HEK293T (cell line): Measurements from ENCODE around the gene SIRPA.

Experiments
- ARNT ChIP-seq: fragments of 450-650 bp; IDR thresholded peaks from 2 replicates; pipeline ENCODE4 v1.6.1; 2017; ENCODE audit warnings: mild to moderate bottlenecking
- BHLHE40 ChIP-seq: fragments of 450-650 bp; IDR thresholded peaks from 2 replicates; pipeline ENCODE4 v1.6.1; 2016; ENCODE audit warnings: mild to moderate bottlenecking, moderate library complexity, borderline replicate concordance
- FOXA1 ChIP-seq: fragments of 450-650 bp; IDR thresholded peaks from 2 replicates; pipeline ENCODE4 v1.6.1; 2016; ENCODE audit warnings: mild to moderate bottlenecking
- FOXK2 ChIP-seq: fragments of 450-650 bp; IDR thresholded peaks from 2 replicates; pipeline ENCODE4 v1.6.1; 2016; ENCODE audit warnings: mild to moderate bottlenecking
- FOXM1 ChIP-seq: fragments of 450-650 bp; IDR thresholded peaks from 2 replicates; pipeline ENCODE4 v1.6.1; 2017; ENCODE audit warnings: mild to moderate bottlenecking, borderline replicate concordance
- L3MBTL2 ChIP-seq: fragments of 450-650 bp; conservative IDR thresholded peaks from 2 replicates; pipeline ENCODE4 v1.6.1; 2016; ENCODE audit warnings: mild to moderate bottlenecking
- SUZ12 ChIP-seq: fragments of 450-650 bp; IDR thresholded peaks from 2 replicates; pipeline ENCODE4 v1.6.1; 2016; ENCODE audit warnings: mild to moderate bottlenecking
- TARDBP ChIP-seq: fragments of 450-650 bp; IDR thresholded peaks from 2 replicates; pipeline ENCODE4 v1.6.1; 2016

- TF ChIP-seq ARNT (no peak), FOXK2 (no peak), L3MBTL2 (no peak), FOXA1 (no peak), SUZ12 (no peak), FOXM1 (no peak), TARDBP (no peak), BHLHE40 (no peak)
Measured at GRCh38 chr20:1931830-1932229, 36.6 kb downstream of the SIRPA start.
